ENCODE results near the gene GPC5. TPM values are rescaled to one million over a fixed set of nuclear protein-coding genes. Genes with fewer than 3 reads are reported as not detected.
A peak's percentile ranks its signal among the peaks of the same experiment; 100 is the strongest.

Gene GPC5
- total and polyA plus RNA-seq, 9 of the 15 experiments (the other 6 are each of a cell fraction or from before 2014, with no cell fraction given): 0.18 to 0.27 TPM; not detected in 7

DNA sequence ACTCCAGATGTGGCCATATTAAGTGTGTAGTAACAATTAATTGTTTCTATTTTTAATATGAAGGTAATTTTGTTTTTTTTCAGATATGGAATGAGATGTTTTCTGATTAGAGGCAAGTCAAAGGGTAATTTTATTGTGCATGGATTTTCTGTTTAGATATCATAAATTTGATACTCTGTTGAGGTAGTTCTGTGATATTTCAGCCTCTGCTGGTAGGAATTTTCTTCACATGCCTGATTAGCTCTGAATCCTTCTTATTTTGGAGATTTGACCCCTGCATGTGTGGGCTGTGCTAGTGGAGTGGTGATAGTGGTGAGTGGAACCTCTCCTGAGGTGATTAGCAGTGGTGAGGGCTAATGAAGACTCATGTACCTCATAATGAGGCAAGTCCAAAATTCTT is 301.4 kb downstream of the GPC5 start:
- Histone ChIP-seq H2AFZ (ENCODE audit: low read depth, low read length) (no peak overlapping the region), H3K79me2 (ENCODE audit: control insufficient read depth, insufficient read depth, low read length) (no peaks in the 10 kb centered on the region), H3K27ac (ENCODE audit: extremely low read depth, low read depth, low read length) (no peak overlapping the region), H3K27me3 (ENCODE audit: control insufficient read depth in 2 of 2, insufficient read depth in 2 of 2, low read length in 2 of 2) (no peaks in the 10 kb centered on the region), H3K9ac (ENCODE audit: insufficient read depth in 1 of 2, low read depth in 2 of 2, low read length in 2 of 2) (no peak overlapping the region), H3K4me1 (replicated peaks in 1 of 2; ENCODE audit: control insufficient read depth in 2 of 2, insufficient read depth in 2 of 2, low read length in 2 of 2) (no peaks in the 10 kb centered on the region), H3K9me1 (ENCODE audit: control insufficient read depth, insufficient read depth, low read length) (no peaks in the 10 kb centered on the region), H3K4me2 (ENCODE audit: insufficient read depth, low read length) (no peak overlapping the region), H3K4me3 (no peak overlapping the region), H3K36me3 (ENCODE audit: control insufficient read depth, insufficient read depth, low read length) (no peaks in the 10 kb centered on the region), H3K9me3 (replicated peaks; ENCODE audit: control insufficient read depth, insufficient read depth, low read depth, low read length) (no peaks in the 10 kb centered on the region), H4K20me1 (replicated peaks; ENCODE audit: control insufficient read depth, insufficient read depth, low read length) (no peaks in the 10 kb centered on the region)
- FAIRE-seq: no peak
- ChIA-PET POLR2A (no interaction called here), CTCF (ENCODE audit: low intra/inter-chr PET ratio) (no interaction called here)
- intact Hi-C loops (cut with micrococcal nuclease): loop anchor here (5.0 kb wide), 1 partner anchor 87 kb away; no protein-coding TSS in a partner anchor
- TF ChIP-seq SOX6 (IDR thresholded peaks at IDR 0.05) (no peak), PBX2 (CRISPR knock-in tag; IDR thresholded peaks at IDR 0.05; ENCODE audit: low read depth) (0 out of 2 replicates have a peak, but pooled peaks have one; percentile 2), PBX2 (tag; conservative IDR thresholded peaks at IDR 0.05; ENCODE audit: low read depth) (no peak)
- DNase-seq (ENCODE audit: extremely low read depth in 1 of 4, low spot score in 3 of 4): no peak
- no TSS peak for BruUV-seq (replicated peaks)
- ATAC-seq: no peak
- in situ Hi-C loops (cut with MboI): no loop called here

GRCh38 chr13:91701975-91702374 is 303.6 kb downstream of the GPC5 start:
- intact Hi-C loops (cut with micrococcal nuclease): loop anchor here (5.0 kb wide), 1 partner anchor 85 kb away; no protein-coding TSS in a partner anchor
- Histone ChIP-seq H3K36me3 (ENCODE audit: control insufficient read depth, insufficient read depth, low read length) (no peaks in the 10 kb centered on the region), H3K4me1 (replicated peaks in 1 of 2; ENCODE audit: control insufficient read depth in 2 of 2, insufficient read depth in 2 of 2, low read length in 2 of 2) (no peaks in the 10 kb centered on the region), H3K79me2 (ENCODE audit: control insufficient read depth, insufficient read depth, low read length) (no peaks in the 10 kb centered on the region), H3K9me1 (ENCODE audit: control insufficient read depth, insufficient read depth, low read length) (no peaks in the 10 kb centered on the region), H2AFZ (ENCODE audit: low read depth, low read length) (no peak overlapping the region), H3K27me3 (ENCODE audit: control insufficient read depth in 2 of 2, insufficient read depth in 2 of 2, low read length in 2 of 2) (no peaks in the 10 kb centered on the region), H3K4me2 (ENCODE audit: insufficient read depth, low read length) (no peak overlapping the region), H3K4me3 (no peak overlapping the region), H3K9me3 (replicated peaks; ENCODE audit: control insufficient read depth, insufficient read depth, low read depth, low read length) (no peaks in the 10 kb centered on the region), H3K9ac (ENCODE audit: insufficient read depth in 1 of 2, low read depth in 2 of 2, low read length in 2 of 2) (no peak overlapping the region), H4K20me1 (replicated peaks; ENCODE audit: control insufficient read depth, insufficient read depth, low read length) (no peaks in the 10 kb centered on the region), H3K27ac (ENCODE audit: extremely low read depth, low read depth, low read length) (no peak overlapping the region)
- FAIRE-seq: no peak
- no peak for DNase-seq (ENCODE audit: extremely low read depth in 1 of 4, low spot score in 3 of 4)
- CTCF ChIA-PET (ENCODE audit: low intra/inter-chr PET ratio): interaction anchor here (0.6 kb wide), 1 partner anchor 100 kb away, joined by 3 read pairs; no protein-coding TSS in a partner anchor
- no peak for ATAC-seq
- POLR2A ChIA-PET: no interaction called here
- BruUV-seq (replicated peaks): no TSS peak
- in situ Hi-C loops (cut with MboI): no loop called here
- TF ChIP-seq ZNF77 (CRISPR knock-in tag; IDR thresholded peaks at IDR 0.05) (0 out of 2 replicates have a peak, but pooled peaks have one; percentile 28), ZNF699 (CRISPR knock-in tag; IDR thresholded peaks at IDR 0.05; ENCODE audit: insufficient replicate concordance) (peak; percentile 46), XRCC4 (IDR thresholded peaks at IDR 0.05; ENCODE audit: extremely low read depth, insufficient read depth, insufficient read length) (no peak), NCOA2 (IDR thresholded peaks at IDR 0.05; ENCODE audit: partially characterized antibody in 2 of 2) (peak in 1 of 2 experiments; percentile 38), DEAF1 (CRISPR knock-in tag; IDR thresholded peaks at IDR 0.05) (no peak)
- TF ChIP-seq, protein P1, sequence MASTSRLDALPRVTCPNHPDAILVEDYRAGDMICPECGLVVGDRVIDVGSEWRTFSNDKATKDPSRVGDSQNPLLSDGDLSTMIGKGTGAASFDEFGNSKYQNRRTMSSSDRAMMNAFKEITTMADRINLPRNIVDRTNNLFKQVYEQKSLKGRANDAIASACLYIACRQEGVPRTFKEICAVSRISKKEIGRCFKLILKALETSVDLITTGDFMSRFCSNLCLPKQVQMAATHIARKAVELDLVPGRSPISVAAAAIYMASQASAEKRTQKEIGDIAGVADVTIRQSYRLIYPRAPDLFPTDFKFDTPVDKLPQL (IDR thresholded peaks at IDR 0.05; ENCODE audit: extremely low read depth, insufficient read length): no peak
